CD4-positive, alpha-beta T cell (primary cell): ENCODE results near the gene AP2A1. TPM values are rescaled to one million over a fixed set of nuclear protein-coding genes. Genes with fewer than 3 reads are reported as not detected.

Source experiments
- ATAC-seq: fragments of 200-7000 bp; cut with Tn5 transposase; one replicate; pipeline ENCODE4 v1.10.0; 2022; ENCODE audit warnings: mild to moderate bottlenecking; ENCODE audit not compliant: poor library complexity
- CTCF ChIA-PET: fragments of 350-600 bp; sonication (Branson Sonifier 250); formaldehyde crosslinking; loops from one replicate; lab custom pipeline; 2021; ENCODE audit warnings: antibody characterized with exemption, inconsistent platforms; lab: Charles Lee
- POLR2A ChIA-PET: fragments of 350-600 bp; sonication (Branson Sonifier 250); formaldehyde crosslinking; loops from one replicate; lab custom pipeline; 2021; ENCODE audit warnings: antibody characterized with exemption, inconsistent platforms; lab: Charles Lee
- DNase-seq, 14 experiments: peaks; one replicate each; pipeline ENCODE4 v3.0.0-alpha.2; 2013 to 2020; ENCODE audit warnings: mixed read lengths in 2 of 14
- H3K27ac ChIP-seq, 2 donors: one replicate each; pipeline versions ENCODE4 v1.5.1 to v1.7.0; 2013; ENCODE audit warnings: low read length in 2 of 2, low read depth in 1 of 2, mild to moderate bottlenecking in 1 of 2
- H3K27me3 ChIP-seq, 2 experiments: 1 replicate in 1 of 2; 2 replicates in 1 of 2; pipeline versions ENCODE4 v1.6.1 to v1.7.0; 2013; ENCODE audit warnings: low read length in 2 of 2, control low read depth in 1 of 2, mild to moderate bottlenecking in 1 of 2, moderate library complexity in 1 of 2; ENCODE audit not compliant: insufficient read depth in 2 of 2, control insufficient read depth in 1 of 2
- H3K36me3 ChIP-seq: one replicate; pipeline ENCODE4 v1.6.1; 2013; ENCODE audit warnings: low read length, control low read depth; ENCODE audit not compliant: insufficient read depth
- H3K4me1 ChIP-seq: one replicate; pipeline ENCODE4 v1.6.1; 2013; ENCODE audit warnings: low read length, control low read depth; ENCODE audit not compliant: insufficient read depth
- H3K4me3 ChIP-seq: one replicate; pipeline ENCODE4 v1.5.1; 2013; ENCODE audit warnings: mild to moderate bottlenecking, low read length, moderate library complexity
- H3K9me3 ChIP-seq, 2 experiments: 1 replicate in 1 of 2; 2 replicates in 1 of 2; pipeline versions ENCODE4 v1.6.1 to v1.7.0; 2013; ENCODE audit warnings: low read length in 2 of 2, mild to moderate bottlenecking in 2 of 2, control low read depth in 1 of 2, moderate library complexity in 1 of 2; ENCODE audit not compliant: control insufficient read depth in 1 of 2, insufficient read depth in 1 of 2
- H3K27ac Mint-ChIP-seq: one replicate; pipeline ENCODE4 v1.8.0; 2020; ENCODE audit warnings: mixed read lengths
- H3K27me3 Mint-ChIP-seq: one replicate; pipeline ENCODE4 v1.8.0; 2021; ENCODE audit warnings: mixed read lengths
- H3K36me3 Mint-ChIP-seq: one replicate; pipeline ENCODE4 v1.8.0; 2021; ENCODE audit warnings: low read depth, mixed read lengths
- H3K4me1 Mint-ChIP-seq: one replicate; pipeline ENCODE4 v1.8.0; 2021; ENCODE audit warnings: low read depth, mixed read lengths
- H3K4me3 Mint-ChIP-seq: one replicate; pipeline ENCODE4 v1.8.0; 2020; ENCODE audit warnings: mild to moderate bottlenecking, mixed read lengths
- H3K9me3 Mint-ChIP-seq: one replicate; pipeline ENCODE4 v1.8.0; 2020; ENCODE audit warnings: mixed read lengths
- intact Hi-C, 2 experiments: fragments of 100-400 bp; cut with DNase I in 1 of 2; cut with micrococcal nuclease in 1 of 2; formaldehyde crosslinking; loops; one replicate each; pipeline versions ENCODE4 v1.15.1 to v1.9.0; 2023 to 2025; cut with DNase I, micrococcal nuclease
- total RNA-seq, 174 experiments: library from RNA in 2 of 174; stranded (reverse) in 2 of 174; gene quantifications; one replicate each; pipeline ENCODE4 v1.2.3 and lab custom pipeline; 2021 to 2026
- TF ChIP-seq, protein P1 (sequence below): fragments of 200-600 bp; IDR thresholded peaks from one replicate; pipeline ENCODE4 v1.8.0; 2022; ENCODE audit warnings: antibody characterized with exemption, mild to moderate bottlenecking

Gene AP2A1
- total RNA-seq, 2 experiments from 2014 or later = 28.2 to 28.9 TPM

DNA sequence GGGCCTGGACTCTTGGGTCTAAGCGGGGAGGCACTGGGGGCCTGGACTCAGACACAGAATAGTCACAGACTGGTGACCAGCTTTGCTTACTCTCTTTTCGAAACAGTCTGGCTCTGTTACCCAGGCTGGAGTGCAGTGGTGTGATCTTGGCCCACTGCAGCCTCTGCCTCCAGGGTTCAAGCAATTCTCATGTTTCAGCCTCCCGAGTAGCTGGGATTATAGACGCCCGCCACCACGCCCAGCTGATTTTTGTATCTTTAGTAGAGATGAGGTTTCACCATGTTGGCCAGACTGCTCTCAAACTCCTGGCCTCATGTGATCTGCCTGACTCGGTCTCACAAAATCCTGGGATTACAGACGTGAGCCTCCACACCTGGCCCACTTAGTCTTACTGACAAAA, 62.4 kb downstream of the AP2A1 start:
- Mint-ChIP-seq H3K9me3 (no peaks in the 10 kb centered on the region), H3K36me3 (peaks cover 46% of the 10 kb centered on the region), H3K4me3 (no peak overlapping the region), H3K27ac (no peak overlapping the region), H3K27me3 (no peaks in the 10 kb centered on the region), H3K4me1 (peaks cover 4% of the 10 kb centered on the region)
- H3K4me3 ChIP-seq = no peak overlapping the region
- ChIA-PET CTCF (no interaction called here), POLR2A (no interaction called here)
- TF ChIP-seq, protein P1, sequence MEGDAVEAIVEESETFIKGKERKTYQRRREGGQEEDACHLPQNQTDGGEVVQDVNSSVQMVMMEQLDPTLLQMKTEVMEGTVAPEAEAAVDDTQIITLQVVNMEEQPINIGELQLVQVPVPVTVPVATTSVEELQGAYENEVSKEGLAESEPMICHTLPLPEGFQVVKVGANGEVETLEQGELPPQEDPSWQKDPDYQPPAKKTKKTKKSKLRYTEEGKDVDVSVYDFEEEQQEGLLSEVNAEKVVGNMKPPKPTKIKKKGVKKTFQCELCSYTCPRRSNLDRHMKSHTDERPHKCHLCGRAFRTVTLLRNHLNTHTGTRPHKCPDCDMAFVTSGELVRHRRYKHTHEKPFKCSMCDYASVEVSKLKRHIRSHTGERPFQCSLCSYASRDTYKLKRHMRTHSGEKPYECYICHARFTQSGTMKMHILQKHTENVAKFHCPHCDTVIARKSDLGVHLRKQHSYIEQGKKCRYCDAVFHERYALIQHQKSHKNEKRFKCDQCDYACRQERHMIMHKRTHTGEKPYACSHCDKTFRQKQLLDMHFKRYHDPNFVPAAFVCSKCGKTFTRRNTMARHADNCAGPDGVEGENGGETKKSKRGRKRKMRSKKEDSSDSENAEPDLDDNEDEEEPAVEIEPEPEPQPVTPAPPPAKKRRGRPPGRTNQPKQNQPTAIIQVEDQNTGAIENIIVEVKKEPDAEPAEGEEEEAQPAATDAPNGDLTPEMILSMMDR = no peak
- no peaks in the 10 kb centered on the region for H3K9me3 ChIP-seq
- H3K4me1 ChIP-seq = peaks cover 2% of the 10 kb centered on the region
- intact Hi-C loops = no loop called here
- no peak overlapping the region for H3K27ac ChIP-seq
- DNase-seq (no peak), ATAC-seq (no peak)
- H3K27me3 ChIP-seq = no peaks in the 10 kb centered on the region
- H3K36me3 ChIP-seq = peaks cover 76% of the 10 kb centered on the region

DNA sequence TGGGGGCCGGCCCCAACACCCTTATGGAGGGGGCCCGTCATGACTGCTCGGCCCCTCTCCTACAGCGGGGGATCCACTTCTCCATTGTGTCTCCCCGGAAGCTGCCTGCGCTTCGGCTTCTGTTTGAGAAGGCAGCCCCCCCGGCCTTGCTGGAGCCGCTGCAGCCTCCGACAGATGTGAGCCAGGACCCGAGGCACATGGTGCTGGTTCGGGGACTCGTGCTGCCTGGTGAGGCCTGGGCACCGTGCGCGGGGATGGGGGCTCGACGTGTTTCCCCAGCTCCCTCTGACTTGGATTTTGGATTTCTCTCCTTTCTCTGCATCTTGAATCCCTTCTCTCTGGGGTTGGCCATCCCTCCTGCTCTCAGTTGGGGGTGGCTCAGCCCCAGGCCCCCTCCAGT, 62.9 kb downstream of the AP2A1 start:
- H3K27ac ChIP-seq = no peak overlapping the region
- H3K36me3 Mint-ChIP-seq = peaks cover 51% of the 10 kb centered on the region
- no peaks in the 10 kb centered on the region for H3K27me3 ChIP-seq
- H3K4me3 ChIP-seq = no peak overlapping the region
- TF ChIP-seq, protein P1 = no peak
- H3K4me3 Mint-ChIP-seq = no peak overlapping the region
- ChIA-PET POLR2A (no interaction called here), CTCF (no interaction called here)
- DNase-seq (no peak), ATAC-seq (no peak)
- no peak overlapping the region for H3K27ac Mint-ChIP-seq
- peaks cover 2% of the 10 kb centered on the region for H3K4me1 ChIP-seq
- H3K9me3 Mint-ChIP-seq = no peaks in the 10 kb centered on the region
- peaks cover 4% of the 10 kb centered on the region for H3K4me1 Mint-ChIP-seq
- H3K9me3 ChIP-seq = no peaks in the 10 kb centered on the region
- intact Hi-C loops = no loop called here
- H3K36me3 ChIP-seq = peaks cover 78% of the 10 kb centered on the region
- no peaks in the 10 kb centered on the region for H3K27me3 Mint-ChIP-seq

DNA sequence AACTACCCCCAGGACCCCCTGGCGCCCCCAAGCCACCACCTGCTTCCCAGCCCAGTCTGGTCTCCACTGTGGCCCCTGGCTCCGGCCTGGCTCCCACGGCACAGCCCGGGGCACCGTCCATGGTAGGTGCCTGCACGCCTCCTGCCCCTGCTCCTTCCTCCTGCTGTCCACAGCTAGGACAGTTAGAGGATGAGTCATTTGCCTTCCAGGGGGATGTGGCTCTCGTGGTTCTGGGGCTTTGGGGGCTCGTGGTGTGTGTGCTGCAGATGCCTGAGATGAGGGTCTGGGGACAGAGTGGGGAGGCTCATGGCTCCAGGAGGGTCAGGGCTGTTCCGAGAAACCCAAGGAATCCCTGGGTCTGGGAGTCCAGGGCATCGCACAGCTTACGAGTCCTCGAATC, 64.0 kb downstream of the AP2A1 start:
- Mint-ChIP-seq H3K36me3 (peaks cover 57% of the 10 kb centered on the region), H3K4me3 (no peak overlapping the region), H3K9me3 (no peaks in the 10 kb centered on the region), H3K27me3 (no peaks in the 10 kb centered on the region), H3K27ac (no peak overlapping the region), H3K4me1 (peaks cover 4% of the 10 kb centered on the region)
- ATAC-seq (no peak), DNase-seq (no peak)
- no peak overlapping the region for H3K4me3 ChIP-seq
- TF ChIP-seq, protein P1 = no peak
- intact Hi-C loops = no loop called here
- ChIA-PET POLR2A (interaction anchor here (1.3 kb wide), 1 partner anchor 20 kb away, joined by 3 read pairs; the partner anchor contains the start of gene PTOV1), CTCF (interaction anchor here (0.5 kb wide), 1 partner anchor 37 kb away, joined by 3 read pairs; no protein-coding TSS in a partner anchor)
- H3K27me3 ChIP-seq = no peaks in the 10 kb centered on the region
- peaks cover 2% of the 10 kb centered on the region for H3K4me1 ChIP-seq
- H3K27ac ChIP-seq = no peak overlapping the region
- peaks cover 88% of the 10 kb centered on the region for H3K36me3 ChIP-seq
- no peaks in the 10 kb centered on the region for H3K9me3 ChIP-seq
